Measurements from ENCODE around the gene FTCDNL1. TPM values are rescaled to one million over a fixed set of nuclear protein-coding genes. Genes with fewer than 3 reads are reported as not detected.

Gene FTCDNL1
- total and polyA plus RNA-seq, 9 of the 15 experiments (the other 6 are each of a cell fraction or from before 2014, with no cell fraction given) = 0.13 to 0.58 (median 0.32) TPM

DNA sequence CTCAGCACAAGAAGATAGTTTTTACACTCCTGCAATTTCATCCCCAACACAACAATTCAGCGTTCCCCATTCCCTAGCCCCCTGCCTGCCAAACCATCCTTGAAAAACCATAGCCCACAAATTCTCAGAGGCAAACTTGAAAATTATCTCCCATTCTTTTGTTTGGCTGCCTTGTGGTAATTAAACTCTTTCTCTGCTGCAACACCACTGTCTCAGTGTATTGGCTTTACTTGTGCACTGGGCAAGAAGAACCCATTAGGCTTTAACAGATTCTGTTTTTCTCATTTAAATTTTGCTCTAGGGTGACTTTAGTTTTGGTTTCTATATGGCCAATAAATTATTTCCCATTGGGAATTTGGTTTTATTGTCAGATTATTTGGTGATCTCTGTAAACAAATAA is 23.2 kb upstream of the FTCDNL1 start (continued):
- TF ChIP-seq, protein P1, sequence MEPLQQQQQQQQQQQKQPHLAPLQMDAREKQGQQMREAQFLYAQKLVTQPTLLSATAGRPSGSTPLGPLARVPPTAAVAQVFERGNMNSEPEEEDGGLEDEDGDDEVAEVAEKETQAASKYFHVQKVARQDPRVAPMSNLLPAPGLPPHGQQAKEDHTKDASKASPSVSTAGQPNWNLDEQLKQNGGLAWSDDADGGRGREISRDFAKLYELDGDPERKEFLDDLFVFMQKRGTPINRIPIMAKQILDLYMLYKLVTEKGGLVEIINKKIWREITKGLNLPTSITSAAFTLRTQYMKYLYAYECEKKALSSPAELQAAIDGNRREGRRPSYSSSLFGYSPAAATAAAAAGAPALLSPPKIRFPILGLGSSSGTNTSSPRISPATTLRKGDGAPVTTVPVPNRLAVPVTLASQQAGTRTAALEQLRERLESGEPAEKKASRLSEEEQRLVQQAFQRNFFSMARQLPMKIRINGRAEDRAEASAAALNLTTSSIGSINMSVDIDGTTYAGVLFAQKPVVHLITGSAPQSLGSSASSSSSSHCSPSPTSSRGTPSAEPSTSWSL (CRISPR knock-in tag; IDR thresholded peaks at IDR 0.05; ENCODE audit: borderline replicate concordance) = no peak
- TF ChIP-seq ZNF133 (CRISPR knock-in tag; IDR thresholded peaks at IDR 0.05) (no peak), MAFK (IDR thresholded peaks at IDR 0.05; ENCODE audit: low read length) (no peak), MECOM (CRISPR knock-in tag; IDR thresholded peaks at IDR 0.05) (no peak)
- TF ChIP-seq, protein P2, sequence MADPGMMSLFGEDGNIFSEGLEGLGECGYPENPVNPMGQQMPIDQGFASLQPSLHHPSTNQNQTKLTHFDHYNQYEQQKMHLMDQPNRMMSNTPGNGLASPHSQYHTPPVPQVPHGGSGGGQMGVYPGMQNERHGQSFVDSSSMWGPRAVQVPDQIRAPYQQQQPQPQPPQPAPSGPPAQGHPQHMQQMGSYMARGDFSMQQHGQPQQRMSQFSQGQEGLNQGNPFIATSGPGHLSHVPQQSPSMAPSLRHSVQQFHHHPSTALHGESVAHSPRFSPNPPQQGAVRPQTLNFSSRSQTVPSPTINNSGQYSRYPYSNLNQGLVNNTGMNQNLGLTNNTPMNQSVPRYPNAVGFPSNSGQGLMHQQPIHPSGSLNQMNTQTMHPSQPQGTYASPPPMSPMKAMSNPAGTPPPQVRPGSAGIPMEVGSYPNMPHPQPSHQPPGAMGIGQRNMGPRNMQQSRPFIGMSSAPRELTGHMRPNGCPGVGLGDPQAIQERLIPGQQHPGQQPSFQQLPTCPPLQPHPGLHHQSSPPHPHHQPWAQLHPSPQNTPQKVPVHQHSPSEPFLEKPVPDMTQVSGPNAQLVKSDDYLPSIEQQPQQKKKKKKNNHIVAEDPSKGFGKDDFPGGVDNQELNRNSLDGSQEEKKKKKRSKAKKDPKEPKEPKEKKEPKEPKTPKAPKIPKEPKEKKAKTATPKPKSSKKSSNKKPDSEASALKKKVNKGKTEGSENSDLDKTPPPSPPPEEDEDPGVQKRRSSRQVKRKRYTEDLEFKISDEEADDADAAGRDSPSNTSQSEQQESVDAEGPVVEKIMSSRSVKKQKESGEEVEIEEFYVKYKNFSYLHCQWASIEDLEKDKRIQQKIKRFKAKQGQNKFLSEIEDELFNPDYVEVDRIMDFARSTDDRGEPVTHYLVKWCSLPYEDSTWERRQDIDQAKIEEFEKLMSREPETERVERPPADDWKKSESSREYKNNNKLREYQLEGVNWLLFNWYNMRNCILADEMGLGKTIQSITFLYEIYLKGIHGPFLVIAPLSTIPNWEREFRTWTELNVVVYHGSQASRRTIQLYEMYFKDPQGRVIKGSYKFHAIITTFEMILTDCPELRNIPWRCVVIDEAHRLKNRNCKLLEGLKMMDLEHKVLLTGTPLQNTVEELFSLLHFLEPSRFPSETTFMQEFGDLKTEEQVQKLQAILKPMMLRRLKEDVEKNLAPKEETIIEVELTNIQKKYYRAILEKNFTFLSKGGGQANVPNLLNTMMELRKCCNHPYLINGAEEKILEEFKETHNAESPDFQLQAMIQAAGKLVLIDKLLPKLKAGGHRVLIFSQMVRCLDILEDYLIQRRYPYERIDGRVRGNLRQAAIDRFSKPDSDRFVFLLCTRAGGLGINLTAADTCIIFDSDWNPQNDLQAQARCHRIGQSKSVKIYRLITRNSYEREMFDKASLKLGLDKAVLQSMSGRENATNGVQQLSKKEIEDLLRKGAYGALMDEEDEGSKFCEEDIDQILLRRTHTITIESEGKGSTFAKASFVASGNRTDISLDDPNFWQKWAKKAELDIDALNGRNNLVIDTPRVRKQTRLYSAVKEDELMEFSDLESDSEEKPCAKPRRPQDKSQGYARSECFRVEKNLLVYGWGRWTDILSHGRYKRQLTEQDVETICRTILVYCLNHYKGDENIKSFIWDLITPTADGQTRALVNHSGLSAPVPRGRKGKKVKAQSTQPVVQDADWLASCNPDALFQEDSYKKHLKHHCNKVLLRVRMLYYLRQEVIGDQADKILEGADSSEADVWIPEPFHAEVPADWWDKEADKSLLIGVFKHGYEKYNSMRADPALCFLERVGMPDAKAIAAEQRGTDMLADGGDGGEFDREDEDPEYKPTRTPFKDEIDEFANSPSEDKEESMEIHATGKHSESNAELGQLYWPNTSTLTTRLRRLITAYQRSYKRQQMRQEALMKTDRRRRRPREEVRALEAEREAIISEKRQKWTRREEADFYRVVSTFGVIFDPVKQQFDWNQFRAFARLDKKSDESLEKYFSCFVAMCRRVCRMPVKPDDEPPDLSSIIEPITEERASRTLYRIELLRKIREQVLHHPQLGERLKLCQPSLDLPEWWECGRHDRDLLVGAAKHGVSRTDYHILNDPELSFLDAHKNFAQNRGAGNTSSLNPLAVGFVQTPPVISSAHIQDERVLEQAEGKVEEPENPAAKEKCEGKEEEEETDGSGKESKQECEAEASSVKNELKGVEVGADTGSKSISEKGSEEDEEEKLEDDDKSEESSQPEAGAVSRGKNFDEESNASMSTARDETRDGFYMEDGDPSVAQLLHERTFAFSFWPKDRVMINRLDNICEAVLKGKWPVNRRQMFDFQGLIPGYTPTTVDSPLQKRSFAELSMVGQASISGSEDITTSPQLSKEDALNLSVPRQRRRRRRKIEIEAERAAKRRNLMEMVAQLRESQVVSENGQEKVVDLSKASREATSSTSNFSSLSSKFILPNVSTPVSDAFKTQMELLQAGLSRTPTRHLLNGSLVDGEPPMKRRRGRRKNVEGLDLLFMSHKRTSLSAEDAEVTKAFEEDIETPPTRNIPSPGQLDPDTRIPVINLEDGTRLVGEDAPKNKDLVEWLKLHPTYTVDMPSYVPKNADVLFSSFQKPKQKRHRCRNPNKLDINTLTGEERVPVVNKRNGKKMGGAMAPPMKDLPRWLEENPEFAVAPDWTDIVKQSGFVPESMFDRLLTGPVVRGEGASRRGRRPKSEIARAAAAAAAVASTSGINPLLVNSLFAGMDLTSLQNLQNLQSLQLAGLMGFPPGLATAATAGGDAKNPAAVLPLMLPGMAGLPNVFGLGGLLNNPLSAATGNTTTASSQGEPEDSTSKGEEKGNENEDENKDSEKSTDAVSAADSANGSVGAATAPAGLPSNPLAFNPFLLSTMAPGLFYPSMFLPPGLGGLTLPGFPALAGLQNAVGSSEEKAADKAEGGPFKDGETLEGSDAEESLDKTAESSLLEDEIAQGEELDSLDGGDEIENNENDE (IDR thresholded peaks at IDR 0.05; ENCODE audit: low read depth, low read length) = no peak

Measured in K562 (cell line).